Hematopoietic multipotent progenitor cell treated with erythropoietin and hydrocortisone succinate and interleukin-3 and kit ligand, for 17 days (in vitro differentiated cells): ENCODE data around the gene AGRP.
A peak's percentile ranks its signal among the peaks of the same experiment; 100 is the strongest.

ENCODE experiments used
- DNase-seq: peaks from one replicate; pipeline ENCODE4 v3.0.0-alpha.2; 2015; ENCODE audit warnings: low spot score

Gene AGRP

GRCh38 chr16:67445441-67445912 lies 37.9 kb downstream of the AGRP start:
- no peak for DNase-seq

- no peak for DNase-seq
Observed at GRCh38 chr16:67445126-67445426, 38.3 kb downstream of the AGRP start.

- no peak for DNase-seq
Observed at GRCh38 chr16:67444259-67445125, 38.9 kb downstream of the AGRP start.

GRCh38 chr16:67443265-67443664 lies 40.1 kb downstream of the AGRP start:
- DNase-seq, result no peak

GRCh38 chr16:67442581-67443255 lies 40.6 kb downstream of the AGRP start:
- no peak for DNase-seq

- no peak for DNase-seq
Observed at GRCh38 chr16:67441907-67442306, 41.4 kb downstream of the AGRP start.

- peak; percentile 77 for DNase-seq
Observed at GRCh38 chr16:67441271-67441753, 42.0 kb downstream of the AGRP start.

- DNase-seq, result no peak
Observed at GRCh38 chr16:67438824-67439393, 44.4 kb downstream of the AGRP start.

GRCh38 chr16:67438098-67438791 lies 45.1 kb downstream of the AGRP start:
- DNase-seq, result no peak

GRCh38 chr16:67437513-67437912 lies 45.8 kb downstream of the AGRP start:
- no peak for DNase-seq

GRCh38 chr16:67436640-67437193 lies 46.6 kb downstream of the AGRP start:
- no peak for DNase-seq

GRCh38 chr16:67435758-67436164 lies 47.6 kb downstream of the AGRP start:
- DNase-seq, result no peak

- no peak for DNase-seq
Observed at GRCh38 chr16:67433131-67433719, 50.1 kb downstream of the AGRP start.
